ENCODE measurements around the gene MRS2.
"Not testable (repeated sequence)": the region's sequence is repeated elsewhere in the genome, so short reads cannot be mapped to it uniquely, and the experiment has no call there.

Gene MRS2

DNA sequence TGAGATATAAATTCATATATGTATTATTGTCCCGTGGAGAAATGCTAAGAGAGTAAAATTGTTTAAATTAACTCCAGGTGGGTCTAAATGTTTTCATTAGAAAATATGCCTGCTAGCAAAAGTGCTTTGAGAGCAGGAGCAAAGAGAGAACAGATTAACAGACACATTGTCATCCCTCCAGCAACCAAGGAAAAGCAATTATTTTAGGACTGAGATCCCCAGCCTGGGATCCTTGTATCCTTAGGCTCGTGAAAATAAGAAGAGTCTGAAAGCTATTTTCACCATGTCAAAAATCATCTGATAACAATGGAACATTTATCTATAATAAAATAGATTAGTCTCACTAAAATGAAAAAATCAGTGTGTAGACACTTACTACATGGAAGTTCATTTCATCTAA is 11.5 kb upstream of the MRS2 start:
- no peak for DNase-seq

DNA sequence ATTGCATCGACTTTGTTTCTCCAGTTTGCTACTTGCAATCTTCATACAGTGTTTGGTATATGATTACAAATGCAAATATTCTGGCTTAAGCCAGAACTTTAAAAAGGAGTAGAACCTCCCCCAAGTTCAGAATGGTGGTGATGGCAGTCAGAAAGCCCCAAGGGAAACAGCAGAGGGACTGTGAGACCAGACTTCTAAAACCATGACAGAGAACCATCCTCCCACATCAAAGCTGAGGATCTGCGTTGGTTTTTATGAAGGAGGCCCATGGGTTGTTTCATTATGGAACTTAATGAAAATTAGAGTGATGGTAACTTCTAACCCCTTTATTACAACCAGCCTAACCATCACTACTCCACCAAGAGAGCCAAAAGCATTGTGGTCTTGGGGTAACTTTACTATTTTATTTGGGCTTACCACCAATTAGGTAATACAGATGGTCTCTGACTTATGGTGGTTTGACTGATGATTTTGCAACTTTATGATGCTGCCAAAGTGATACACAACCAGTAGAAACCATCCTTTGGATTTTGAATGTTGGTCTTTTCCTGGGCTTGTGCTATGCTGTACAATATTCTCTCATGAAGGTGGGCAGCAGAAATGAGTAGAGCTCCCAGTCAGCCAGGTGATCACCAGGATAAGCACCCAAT is 10.9 kb upstream of the MRS2 start:
- no peak for DNase-seq

DNA sequence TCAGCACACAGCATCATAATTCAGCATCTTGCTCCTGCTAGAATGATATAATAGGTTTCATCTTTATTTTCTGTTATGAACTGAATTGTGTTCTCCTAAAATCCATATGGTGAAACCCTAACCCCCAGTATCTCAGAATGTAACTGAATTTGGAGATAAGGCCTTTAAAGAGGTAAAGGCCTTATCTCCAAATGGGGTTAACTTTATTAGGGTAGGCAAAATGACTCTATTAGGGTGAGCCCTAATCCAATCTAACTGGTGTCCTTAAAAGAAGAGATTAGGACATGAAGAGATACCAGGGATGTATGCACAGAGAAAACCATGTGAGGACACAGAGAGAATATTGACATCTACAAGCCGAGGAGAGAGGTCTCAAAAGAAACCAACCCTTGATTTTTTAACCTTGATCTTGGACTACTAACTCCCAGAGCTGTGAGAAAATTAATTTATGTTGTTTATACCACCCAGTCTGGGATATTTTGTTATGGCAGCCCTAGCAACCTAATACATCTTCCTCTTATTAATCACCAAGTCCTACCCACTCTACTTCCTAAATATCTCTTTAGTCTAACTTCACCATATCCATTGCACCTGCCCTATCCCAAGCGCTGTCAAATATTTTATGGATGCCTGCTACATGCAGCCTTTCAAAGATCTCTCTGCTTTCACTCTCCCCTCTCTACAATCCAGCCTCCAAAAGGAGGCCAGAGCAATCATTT is 8.5 kb upstream of the MRS2 start:
- DNase-seq, result no peak

DNA sequence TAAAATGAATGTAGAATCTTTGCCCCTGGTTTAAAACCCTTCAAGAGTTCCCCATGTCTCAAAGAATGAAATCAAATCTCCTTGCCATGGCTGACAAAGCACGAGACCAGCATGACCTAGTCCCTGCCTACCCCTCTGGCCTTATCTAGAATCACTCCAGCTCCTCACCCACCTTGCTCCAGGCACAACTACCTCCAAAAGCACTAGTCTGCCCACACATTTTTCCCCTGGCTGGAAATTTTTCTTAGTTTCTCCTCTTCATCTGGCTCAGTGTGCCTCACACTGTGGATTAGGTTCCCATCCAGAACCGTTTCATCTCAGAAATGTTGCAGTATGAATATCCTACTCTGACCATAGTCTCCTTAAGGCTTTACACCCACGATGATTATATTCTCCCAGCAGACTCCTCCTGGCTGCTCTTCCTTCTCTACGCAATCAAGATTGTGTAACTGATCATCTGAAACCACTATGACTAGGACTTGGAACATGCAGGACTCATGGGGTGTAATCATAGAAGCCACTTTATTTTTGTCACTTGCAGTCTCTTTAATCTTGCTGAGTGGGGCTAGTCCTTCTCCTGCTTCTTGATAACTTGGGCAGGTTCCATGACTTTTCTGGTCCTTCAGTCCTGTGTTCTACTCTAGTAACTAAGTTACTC is 7.8 kb upstream of the MRS2 start:
- no peak for DNase-seq

DNA sequence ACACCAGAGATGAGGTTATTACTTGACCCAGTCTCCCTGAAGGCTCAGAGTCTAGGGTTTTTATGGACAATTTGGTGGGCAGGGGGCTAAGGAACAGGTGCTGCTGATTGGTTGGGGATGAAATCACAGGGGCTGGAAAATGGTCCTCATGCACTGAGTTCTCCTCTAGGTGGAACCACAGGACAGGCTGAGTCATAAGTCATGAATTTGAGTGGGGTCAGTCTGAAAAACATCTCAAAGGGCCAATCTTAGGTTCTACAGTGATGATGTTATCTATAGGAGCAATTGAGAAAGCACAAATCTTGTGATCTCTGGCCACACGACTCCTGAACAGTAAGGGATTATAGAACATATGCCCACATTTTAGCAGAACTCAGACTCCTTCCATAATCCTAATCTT is 5.9 kb upstream of the MRS2 start:
- DNase-seq, result no peak

DNA sequence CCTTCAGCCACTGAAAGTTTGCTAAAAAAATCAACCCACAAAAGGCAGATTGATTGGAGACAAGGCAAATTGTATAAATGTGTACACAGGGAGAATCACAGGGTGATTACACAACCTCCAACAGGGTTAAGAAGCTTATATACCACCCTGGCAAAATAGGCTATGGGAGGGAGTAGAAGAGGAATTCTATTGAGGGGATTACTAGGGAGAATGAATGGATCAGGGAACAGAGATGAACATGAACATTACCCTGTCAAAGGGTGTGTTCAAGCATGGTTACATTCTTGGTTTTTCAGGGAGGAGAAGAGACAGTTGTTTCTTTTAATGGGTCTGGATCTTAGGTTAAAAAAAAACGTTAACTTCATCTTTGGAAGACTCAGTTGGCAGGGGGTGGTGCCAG is 5.1 kb upstream of the MRS2 start:
- DNase-seq, result no peak

DNA sequence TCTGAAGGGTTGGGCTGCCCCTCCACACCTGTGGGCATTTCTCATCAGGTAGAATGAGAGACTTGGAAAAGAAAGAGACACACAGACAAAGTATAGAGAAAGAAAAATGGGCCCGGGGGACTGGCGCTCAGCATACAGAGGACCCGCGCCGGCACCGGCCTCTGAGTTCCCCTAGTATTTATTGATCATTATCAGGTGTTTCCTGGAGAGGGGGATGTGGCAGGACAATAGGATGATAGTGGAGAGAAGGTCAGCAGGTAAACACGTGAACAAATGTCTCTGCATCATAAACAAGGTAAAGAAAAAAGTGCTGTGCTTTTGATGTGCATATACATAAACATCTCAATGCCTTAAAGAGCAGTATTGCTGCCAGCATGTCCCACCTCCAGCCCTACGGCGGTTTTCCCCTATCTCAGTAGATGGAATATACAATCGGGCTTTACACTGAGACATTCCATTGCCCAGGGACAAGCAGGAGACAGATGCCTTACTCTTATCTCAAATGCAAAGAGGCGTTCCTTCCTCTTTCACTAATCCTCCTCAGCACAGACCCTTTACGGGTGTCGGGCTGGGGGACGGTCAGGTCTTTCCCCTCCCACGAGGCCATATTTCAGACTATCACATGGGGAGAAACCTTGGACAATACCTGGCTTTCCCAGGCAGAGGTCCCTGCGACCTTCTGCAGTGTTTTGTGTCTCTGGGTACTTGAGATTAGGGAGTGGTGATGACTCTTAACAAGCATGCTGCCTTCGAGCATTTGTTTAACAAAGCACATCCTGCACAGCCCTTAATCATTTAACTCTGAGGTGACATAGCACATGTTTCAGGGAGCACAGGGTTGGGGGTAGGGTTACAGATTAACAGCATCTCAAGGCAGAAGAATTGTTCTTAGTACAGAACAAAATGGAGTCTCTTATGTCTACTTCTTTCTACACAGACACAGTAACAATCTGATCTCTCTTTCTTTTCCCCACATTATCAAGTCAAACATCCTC is 2.4 kb upstream of the MRS2 start:
- DNase-seq, result not testable (repeated sequence)

DNA sequence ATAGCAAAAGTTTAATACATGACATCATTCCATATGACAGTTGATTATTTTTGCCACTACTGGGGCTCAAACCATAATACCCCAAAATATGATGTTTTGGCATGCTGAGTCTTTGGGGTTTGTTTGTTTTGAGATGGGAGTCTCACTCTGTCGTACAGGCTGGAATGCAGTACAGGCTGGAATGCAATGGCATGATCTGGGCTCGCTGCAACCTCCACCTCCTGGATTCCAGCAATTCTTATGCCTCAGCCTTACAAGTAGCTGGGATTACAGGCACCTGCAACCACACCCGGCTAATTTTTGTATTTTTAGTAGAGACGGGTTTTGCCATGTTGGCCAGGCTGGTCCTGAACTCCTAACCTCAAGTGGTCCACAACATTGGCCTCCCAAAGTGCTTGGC is 1.3 kb upstream of the MRS2 start:
- DNase-seq, result no peak

DNA sequence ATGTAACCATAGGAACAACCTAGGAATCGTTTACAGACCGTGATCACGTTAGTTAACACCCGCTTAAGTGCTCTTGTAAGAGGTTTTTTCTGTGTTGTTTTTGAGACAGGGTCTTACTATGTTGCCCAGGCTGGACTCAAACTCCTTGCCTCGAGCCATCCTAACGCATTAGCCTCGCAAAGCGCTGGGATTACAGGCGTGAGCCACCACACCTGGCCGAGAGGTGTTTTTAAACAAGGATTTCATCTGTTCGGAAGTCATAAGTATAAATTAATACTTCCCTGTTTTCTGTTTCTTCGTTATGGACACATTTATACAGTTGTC is 727 bp downstream of the MRS2 start:
- no peak for DNase-seq

DNA sequence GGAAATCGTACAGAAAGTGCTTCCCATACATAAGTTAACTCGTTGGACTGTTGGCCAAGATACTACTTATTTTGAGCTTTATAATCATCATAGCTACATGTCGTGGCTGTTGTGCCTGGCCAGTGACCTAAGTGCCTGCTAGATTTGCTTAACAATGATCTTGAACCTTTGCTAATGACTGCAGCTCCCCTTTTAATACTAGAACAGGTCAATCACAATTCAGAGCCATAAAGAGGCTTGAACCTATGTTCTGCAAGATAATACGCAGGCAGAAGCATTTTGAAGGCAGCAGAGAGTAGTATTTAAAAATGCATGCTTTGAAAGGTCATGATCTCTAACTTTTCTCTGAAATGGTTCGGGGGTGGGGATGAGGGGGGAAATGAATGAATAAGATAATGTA is 2.5 kb downstream of the MRS2 start:
- DNase-seq, result no peak

DNA sequence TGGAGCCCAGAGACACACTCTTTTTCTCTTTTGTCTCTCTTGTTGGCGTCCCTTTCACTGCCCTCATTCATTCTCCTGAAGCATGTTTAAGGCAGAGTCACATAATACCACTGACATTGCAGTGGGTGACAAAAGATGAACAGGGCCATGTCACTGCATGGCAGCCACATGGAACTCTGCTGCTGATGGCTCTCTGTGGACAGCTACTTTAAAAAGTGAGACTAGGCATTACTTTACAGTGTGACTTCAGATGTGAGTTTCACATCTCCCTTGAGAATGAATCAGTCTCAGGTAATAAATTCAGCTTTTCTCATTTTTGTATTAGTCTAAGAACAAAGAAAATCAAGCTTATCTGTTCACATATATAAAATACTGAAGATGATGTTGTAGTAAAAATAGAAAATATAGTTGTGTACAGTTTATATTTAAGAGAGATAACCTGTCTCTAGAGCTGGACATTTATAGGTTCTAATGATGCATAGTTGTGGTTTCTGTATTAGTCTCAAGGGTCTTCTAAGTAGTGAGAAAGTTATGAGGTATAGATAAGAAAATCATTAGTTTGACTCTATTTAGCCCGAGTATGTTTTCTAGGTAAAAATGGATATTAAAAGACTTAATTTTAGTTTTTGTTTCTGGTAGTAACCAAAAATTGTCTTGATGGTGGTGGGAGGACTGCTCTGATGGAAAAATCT is 6.1 kb downstream of the MRS2 start:
- no peak for DNase-seq

DNA sequence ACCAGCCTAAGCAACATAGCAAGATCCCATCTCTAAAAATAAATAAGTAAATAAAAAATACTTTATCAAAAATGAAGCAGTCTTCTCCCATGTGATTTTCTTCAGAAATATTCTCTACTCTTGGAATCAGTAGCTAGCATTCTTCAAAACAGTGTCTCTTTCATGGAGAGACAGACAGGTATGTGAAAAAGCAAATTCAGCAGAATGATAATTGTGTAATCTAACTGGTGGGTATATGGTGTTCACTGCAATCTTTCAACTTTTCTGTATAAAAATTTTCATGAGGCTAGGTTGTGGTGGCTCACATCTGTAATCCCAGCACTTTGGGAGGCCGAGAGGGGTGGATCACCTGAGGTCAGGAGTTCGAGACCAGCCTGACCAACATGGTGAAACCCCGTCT is 7.9 kb downstream of the MRS2 start:
- DNase-seq, result no peak

DNA sequence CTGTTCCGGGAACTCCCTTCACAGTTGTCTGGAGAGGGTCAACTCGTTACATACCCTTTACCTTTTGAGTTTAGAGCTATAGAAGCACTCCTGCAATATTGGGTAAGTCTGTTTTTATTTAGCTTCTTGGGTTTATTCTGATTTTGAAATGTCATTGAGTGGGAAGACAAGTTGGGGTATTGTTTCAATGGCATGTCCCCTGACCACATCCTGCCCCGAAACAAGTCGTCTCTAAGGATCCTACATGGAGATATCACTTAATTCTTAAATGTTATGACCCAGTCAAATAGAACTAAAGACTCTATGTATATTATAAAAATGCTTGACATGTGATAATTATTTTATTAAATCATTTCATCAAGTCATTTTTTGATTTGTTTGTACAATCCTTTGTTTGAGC is 9.6 kb downstream of the MRS2 start:
- no peak for DNase-seq

DNA sequence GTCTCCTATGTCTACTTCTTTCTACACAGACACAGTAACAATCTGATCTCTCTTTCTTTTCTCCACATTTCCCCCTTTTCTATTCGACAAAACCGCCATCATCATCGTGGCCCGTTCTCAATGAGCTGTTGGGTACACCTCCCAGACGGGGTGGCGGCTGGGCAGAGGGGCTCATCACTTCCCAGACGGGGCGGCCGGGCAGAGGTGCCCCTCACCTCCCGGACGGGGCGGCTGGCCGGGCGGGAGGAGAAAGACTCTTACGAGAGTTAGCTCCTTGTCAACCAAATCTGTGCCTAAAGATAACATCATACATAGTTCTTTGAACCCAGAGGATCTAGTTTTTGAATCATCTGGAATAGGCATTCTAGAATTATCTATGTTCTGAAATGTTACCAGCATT is 11.8 kb downstream of the MRS2 start:
- DNase-seq, result not testable (repeated sequence)

DNA sequence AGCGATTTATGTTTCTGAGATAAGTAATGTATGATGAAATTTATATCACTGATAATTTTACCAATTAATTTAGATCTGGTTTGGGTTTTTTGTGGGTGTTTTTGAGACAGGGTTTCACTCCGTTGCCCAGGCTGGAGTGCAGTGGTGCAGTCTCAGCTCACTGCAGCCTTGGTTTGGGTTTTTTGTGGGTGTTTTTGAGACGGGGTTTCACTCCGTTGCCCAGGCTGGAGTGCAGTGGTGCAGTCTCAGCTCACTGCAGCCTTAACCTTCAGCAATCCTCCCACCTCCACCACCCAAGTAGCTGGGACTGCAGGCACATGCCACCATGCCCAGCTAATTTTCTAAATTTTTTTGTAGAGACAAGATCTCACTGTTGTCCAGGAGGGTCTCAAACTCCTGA is 13.0 kb downstream of the MRS2 start:
- DNase-seq, result no peak

DNA sequence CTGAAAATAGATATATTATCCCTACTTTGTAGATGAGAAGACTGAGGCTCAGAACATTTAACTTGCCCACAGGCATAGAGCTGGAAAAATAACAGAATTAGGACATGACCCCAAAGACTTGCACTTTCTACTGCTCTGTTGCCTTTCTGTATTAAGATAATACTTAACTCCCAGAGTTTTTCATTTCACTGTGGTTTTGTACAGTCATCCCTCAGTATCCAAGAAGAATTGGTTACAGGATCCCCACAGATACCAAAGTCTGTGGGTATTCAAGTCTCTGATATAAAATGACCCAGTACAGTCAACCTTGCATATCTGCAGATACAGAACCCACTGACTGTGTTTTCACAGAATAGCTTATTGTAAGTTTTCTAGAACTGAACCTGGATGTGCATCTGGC is 16.8 kb downstream of the MRS2 start:
- no peak for DNase-seq

DNA sequence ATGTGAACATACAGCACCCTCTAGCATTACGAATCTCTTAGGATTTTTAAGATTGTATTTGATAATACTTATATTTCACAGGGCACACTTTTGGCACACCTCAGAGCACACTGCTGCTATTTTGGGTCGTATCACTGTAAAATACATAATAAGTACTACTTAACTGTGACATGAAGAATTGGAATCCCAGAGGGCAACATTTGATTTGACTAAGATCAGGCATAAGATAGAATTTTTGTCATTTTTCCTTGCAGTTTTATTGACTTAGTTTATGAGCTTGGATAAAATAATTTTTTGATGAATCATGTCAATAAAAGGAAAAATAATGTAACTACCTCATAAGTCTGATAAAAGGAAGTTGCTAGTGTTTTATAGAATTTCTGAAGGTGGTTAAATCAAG is 22.4 kb downstream of the MRS2 start:
- no peak for DNase-seq

DNA sequence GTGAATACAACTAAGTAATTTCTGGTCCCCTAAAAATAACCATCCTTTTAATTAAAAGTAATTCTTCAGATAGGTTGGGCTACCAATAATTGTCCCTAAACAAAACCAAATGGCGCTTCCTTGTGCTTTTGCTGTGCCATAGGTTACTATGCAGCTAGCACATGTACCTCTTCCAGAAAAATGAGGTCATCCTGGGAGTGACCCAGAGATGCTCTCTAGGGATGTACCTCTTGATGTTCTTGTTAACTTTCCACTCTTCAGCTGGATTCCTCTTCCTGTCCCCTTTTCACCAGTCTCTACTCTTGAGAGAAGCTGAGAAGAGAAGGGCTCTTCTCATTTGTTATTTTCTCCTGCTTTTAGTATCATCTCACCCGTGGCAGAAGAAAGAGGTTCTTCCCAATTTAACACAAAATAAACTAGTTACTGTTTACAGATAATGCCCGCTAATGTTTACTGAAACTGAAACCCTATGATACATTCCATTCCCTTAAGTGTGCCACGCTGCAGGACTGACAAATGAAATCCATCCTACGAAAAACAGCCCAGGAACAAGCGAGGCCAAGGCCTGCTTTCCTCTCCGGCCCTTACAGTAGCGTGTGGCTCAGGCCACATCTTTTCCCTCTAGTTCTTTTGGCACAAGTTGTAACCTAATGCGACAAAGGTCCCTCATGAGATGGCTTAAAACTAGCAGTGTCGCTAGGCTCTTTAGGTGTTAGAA is 24.2 kb downstream of the MRS2 start:
- no peak for DNase-seq

DNA sequence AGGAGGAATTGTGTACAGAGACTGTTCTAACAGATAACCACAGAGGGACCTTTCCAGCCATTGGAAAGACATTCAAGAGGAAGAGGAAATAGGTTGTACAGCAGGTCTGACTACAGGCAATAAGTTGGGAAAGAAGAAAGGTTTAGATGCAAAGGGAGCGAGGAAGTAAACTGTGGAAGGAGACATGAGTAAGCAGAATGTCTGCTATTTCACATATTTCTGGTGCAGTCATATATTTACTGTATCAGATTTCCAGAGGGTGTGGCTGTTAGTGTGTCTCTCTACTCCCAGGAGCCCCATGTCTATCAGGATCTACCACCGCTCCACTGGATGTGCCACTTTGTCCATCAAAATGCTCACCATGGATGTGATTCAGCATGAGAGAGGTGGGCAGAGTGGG is 25.9 kb downstream of the MRS2 start:
- no peak for DNase-seq

DNA sequence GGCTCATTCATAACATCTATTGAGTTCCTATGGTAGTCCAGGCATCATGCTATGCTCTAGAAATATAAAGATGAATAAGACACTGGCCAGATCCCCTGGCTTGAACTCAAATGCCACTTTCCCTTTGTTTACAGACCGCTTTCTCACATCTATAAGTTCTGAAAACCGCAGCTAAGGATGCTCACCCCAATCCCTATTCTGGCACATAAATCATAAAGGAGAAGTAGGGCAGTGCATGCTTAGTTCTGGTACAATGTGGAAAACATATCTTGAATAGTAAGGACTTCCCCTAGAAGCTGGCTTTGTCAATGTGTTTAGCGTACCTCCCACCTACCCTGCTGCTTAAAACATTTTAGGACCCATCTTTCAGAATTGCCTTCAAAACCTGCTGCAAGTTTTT is 26.4 kb downstream of the MRS2 start:
- no peak for DNase-seq

DNA sequence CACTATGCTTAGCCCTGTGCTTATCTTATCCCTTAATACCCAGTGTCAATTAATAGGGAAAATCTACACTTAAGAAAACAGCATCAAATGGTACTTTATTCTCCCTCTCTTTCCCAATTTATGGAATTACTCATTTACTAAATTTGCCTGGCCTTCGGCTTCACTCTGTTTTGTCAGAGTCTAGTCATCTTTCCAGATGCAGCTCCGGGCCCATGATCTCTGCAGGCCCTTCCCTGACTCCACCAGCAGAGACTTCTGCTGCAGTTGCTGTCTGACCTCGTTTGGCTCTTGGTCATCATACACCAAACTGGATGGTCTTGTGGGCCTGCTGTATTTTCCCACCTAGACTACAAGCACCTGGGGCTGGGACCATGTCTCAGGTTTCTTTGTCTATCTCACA is 27.4 kb downstream of the MRS2 start:
- DNase-seq, result no peak

DNA sequence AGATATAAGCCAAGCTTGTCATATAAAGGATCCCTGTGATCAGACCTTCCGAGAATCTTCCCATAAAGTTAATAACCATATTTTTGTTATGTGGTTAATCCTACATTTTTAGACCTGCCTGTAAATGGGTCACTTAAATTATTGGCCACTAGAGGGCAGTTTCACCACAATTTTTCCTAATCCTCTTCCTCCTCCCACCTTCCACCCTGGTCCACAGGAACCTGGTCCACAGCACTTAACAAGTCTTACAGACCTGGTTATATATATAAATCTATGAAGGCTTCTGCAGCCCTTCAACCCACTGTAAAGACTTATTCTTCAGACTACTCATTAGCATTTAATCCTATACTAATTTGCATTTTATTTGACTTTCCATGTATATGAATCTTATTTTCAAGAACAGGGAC is 28.3 kb downstream of the MRS2 start:
- DNase-seq, result no peak

All from right hindlimb (tissue), 1 donor.